IPS DF 4.7 (cell line): ENCODE measurements around the gene MUC6.

ENCODE experiments used
- DNase-seq: peaks from one replicate; pipeline ENCODE4 v3.0.0-alpha.2; 2013; ENCODE audit warnings: low spot score; ENCODE audit errors: extremely low read depth

The MUC6 gene

DNA sequence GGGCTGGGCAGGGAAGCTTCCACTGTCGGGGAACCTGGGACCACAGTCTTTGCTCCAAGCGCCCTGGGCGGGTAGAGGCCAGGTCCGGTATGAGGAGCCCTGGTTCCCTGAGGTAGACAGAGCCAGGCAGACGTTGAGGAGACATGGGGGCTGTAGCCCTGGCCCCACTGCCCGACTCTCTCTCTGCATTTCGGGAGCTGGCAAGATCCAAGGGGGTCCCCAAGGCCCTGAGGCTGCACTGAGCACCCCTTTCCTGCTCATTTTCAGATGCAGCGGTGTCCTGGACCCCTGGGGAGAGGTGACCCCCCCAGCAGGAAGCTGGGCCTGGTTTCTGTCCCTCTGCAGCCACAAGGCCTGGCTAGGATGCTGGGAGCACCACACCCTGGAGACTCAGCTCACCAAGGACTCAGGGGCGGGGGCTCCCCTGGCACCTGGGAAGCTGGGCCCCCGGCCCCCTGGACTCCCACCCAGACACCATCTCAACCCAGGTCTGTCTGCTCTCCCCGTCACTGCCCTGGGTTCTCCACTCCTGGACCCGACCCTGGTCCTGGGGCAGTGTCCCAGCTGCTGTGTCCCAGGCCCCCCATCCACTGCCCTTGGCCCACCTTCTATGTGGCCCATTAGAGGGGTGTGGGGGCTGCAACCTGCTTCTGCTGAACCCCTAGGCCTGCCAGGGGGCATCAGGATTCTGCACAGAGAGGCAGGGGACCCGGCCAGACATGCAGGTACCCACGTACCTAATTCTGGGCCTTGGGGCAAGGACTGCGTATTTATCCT lies 15.0 kb upstream of the MUC6 start:
- DNase-seq: no peak

DNA sequence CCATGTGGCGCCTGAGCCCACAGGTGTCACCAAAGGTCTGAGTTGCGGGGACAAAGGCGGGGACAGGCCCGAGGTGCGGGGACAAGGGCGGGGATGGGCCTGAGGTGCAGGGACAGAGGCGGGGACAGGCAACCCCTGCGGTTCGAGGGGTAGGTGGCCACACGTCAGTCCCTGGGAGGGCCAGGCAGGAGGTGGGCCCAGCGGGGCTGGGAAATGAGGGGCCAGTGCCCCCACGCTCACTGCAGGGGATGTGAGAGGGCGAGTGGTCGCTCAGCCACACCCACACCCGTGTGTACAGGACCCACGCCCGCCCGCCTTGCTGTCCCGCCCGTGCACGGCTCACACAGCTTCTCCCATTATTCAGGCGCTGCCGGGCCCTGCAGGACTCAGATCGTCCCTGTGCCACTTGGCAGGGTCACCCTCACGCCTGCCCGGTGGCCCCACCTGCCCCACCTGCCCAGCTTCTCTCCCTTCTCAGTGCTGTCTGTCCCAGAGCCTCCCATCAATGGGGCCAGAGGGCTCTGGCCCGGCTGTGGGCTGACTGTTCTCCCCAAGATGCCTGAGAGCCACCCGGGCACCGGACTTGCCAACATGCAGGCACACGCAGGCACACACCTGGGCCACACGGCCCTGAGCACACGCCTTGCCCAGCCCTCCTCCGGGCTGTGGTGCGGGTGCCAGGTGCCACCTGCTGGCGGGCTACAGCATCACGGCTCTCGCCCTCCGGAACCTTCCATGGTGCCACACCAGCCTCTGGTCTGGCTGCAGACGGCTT lies 14.2 kb upstream of the MUC6 start:
- DNase-seq: peak; percentile 38

DNA sequence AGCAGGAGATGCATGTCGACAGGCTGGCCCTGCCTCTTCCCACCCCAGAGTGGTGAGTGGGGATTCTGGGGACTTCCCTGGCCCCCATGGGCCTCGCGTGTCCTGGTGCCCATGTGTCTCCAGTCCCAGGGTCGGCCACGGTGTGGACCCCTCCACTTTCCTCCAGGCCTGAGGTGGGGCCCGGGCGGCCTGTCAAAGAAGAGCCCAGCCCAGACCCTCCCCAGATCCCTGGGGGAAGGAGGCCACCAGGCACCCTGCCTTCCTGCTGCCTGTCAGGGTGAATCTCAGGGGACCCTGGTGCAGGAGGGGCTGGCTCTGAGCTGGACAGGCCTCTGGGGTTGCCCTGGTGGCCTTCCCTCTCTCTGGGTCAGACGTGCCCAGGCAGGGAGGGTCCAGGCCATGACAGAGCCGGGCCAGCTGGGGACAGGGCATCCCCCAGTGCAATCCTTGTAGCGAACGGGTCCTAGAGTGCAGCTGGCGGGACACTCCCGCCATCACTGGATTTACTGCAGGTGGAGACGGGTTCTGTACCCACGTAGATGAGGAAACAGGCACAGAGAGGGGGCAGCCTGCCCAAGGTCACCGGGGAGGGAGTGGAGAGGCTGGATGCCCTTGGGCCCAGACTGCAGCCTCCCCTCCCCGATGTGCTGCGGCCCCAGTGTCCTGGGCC lies 13.5 kb upstream of the MUC6 start:
- DNase-seq: no peak

GRCh38 chr11:1049431-1049891 lies 12.9 kb upstream of the MUC6 start:
- DNase-seq: no peak

DNA sequence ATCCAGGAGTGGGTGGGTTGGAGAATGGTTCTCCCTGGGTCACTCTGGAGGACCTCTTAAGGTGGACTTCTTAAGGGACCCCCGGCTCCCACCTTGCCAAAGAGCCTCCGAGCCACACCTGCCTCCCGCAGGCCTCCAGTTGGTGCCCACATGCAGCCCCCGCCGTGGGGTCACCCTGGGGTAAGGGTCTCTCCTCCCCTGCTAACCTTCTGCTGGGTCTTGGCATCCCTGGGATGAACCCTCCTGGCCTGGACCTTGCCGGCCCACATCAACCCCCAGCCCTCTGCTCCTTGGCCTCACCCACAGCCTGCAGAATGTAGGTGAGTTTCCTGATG lies 12.5 kb upstream of the MUC6 start:
- DNase-seq: no peak

- no peak for DNase-seq
These were observed 12.0 kb upstream of the MUC6 start for GRCh38 chr11:1048375-1049070.

DNA sequence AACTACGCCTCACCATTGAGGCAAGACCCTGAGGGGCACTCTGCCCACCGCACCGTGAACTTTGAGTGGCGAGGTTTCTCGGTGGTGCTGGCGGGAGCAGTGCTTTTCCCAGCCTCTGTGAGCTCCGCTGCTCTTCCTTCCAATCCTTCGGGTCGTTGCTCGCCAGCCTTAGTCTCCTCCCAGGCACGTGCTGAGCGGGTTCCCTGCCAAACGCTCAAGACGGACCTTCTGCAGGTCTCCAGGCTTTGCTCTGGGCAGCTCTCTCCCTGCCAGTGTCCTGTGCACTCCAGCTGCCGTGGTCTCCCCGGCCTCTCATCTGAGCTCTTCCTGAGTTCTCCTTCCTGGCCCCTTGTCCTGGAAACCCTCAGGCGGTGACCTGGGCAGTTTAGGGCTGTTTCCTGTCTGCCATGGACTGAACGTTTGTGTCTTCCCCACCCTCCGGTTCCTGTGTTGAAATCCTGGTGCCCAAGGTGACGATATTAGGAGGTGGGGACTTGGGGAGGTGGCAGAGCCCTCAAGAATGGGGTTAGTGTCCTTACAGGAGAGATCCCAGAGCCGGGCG lies 11.2 kb upstream of the MUC6 start:
- DNase-seq: no peak

- no peak for DNase-seq
These were observed 7.6 kb upstream of the MUC6 start for GRCh38 chr11:1044160-1044559.

DNA sequence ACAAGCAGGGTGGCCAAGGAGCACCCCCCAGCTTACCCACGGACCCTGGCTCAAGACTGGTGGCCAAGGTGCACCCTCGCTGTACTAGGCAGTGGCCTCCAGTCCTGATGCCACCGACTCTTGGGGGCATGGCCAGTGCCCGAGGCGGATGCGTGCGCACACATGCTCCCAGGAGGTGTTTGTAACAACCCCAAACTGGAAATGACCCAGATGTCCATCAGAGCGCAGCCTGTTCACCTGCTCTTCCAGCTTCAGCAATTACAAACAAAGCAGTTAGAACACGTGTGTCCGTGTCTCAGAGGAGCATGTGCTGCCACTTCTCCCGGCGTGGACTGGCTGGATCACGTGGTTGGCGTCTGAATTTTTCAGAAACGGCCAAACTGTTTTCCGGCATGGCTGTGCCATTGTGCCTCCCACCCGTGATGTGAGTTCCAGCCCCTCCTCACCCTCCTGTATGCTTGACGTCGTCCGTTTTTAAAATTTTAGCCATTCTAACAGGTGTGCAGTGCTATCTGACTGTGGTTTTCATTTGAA lies 7.1 kb upstream of the MUC6 start:
- no peak for DNase-seq

DNA sequence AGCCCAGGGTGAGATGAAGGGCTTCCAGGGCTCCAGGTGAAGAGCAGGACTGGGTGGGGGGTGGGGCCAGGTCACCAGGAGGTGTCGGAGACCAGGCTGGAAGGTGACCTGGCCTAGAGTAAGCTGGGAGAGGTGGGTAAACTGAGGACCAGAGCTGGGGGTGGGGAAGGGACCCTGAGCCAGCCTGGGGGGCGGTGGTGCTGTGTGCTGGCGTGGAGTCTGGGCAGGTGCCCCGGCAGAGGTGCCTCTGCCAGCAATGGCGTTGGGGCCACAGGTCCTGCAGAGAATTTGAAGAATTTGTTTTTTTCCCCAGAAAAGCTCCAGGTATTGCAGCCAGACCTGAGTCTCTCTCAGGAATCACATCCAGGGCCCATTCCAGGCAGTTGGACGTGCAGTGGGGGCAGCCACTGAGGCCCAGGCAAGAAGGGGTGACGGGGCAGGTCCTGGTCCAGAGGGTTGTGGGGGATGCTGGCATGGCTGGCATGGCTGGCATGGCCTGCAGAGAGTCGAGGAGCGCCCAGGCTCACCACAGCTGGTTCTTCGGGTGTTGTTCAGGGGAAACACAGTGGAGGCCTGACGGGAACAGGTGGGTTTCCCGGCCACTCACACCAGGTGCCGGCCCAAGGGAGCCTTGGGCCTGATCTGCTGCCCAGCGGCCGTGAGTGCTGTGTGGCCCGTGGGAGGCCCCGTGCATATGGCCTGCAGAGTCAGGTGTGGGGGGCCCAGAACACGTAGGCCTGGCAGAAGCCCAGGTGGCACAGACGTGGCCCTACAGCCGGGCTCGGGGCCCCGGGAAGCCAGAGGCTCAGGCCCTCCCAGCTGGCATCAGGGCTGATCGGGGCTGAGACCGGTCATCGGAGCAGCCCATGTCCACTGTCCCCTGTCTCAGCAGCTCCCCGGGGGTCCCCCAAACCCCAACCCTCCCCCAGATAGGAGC lies 6.4 kb upstream of the MUC6 start:
- DNase-seq: no peak

- DNase-seq: no peak
These were observed 5.6 kb upstream of the MUC6 start for GRCh38 chr11:1041936-1042608.

DNA sequence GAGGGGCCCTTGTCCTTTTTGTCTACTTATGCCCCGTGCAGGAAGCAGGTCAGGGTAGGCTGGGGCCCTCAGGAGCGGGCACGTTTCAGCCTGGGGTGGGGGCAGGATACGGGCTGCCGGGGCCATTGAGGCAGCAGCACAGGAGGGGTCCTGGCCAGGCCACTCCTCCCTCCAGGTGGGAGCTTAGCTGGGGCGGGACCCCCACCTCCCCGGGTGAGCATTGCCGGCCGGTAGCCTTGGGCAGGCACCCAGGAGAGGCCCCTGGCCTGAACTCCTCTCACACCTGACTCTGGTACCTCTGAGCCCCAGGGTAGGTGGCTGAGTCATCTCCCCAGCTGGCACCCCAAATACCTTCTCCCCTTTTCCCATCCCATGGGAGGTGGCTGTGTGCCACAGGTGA lies 5.0 kb upstream of the MUC6 start:
- no peak for DNase-seq

- no peak for DNase-seq
These were observed 4.6 kb upstream of the MUC6 start for GRCh38 chr11:1041149-1041467.

- no peak for DNase-seq
These were observed 4.1 kb upstream of the MUC6 start for GRCh38 chr11:1040428-1041148.

DNA sequence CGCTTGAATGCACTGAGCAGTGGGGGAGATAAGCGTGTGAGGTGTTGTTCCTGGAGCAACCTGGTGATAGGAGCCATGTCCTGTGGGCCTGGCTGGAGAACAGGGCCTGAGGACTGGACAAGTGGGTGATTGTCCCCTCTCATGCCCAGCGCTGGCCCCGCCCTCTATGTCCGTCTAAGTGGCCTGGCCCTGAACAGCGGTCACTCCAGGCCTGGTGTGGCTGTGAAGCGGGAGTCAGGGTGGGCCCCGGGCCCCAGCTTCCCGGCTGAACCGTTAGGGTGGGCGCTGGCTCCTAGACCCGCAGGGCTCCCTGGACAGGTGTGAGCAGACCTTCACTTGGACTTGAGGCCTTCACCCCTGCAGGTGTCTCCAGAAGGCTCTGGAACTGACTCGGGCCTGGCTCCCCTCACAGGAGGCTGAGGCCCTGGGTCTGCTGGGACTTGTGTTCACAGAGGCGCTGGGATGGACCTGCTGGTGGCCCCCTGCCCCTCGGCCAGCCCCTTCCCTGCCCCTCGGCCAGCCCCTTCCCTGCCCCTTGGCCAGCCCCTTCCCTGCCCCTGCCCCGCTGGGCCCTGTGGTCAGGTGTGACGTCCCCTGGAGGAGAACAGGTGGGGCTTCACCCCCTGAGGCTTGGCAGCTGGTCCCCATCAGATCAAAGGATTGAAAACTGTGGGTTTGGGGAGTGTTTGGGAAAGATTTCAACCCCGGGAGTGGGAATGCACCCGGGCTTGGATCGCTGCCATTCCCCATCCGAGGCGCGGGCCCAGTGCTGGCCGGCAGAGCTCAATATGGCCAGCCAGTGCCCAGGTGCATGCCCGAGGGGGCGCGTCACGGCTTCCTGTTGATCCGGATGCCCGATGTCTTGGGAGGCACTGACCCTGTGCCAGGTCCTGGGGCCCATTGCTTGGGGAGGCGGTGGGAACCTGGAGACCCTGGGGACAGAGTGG lies 3.2 kb upstream of the MUC6 start:
- no peak for DNase-seq

DNA sequence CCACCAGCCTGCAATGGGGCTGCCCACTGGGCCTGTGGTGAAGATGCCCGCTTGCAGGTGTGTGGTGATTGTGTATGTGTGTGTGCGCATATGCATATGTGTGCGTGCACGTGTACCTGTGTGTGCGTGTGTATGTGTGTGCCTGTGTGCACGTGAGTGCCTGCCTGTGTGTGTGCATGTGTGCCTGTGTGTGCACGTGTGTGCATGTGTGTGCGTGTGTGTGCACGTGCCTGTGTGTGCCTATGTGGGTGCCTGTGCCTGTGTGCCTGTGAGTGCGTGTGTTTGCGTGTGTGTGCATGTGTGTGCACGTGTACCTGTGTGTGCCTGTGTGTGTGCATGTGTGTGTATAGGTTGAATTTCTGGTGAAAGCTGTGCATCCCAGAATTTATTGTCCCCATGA lies 2.4 kb upstream of the MUC6 start:
- no peak for DNase-seq

DNA sequence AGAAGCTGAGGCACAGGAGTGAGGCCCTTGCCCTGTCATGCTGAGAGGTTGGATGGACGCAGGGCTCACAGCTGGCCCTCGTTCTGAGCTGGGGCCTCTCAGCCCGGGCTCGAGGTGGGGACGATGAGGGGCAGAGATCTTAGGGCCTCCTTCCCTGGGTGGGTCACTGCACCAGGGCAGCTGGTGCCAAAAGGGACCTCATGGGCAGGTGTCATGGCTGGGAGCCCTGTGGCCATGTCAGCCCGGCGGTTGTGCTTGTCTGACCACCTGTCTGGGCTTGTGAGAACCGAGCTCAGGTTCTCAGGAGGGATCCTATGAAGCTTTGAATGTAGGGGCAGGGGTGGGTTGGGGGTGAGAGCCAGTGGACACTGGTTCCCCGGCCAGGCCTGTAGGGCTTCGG lies 1.8 kb upstream of the MUC6 start:
- DNase-seq: no peak

DNA sequence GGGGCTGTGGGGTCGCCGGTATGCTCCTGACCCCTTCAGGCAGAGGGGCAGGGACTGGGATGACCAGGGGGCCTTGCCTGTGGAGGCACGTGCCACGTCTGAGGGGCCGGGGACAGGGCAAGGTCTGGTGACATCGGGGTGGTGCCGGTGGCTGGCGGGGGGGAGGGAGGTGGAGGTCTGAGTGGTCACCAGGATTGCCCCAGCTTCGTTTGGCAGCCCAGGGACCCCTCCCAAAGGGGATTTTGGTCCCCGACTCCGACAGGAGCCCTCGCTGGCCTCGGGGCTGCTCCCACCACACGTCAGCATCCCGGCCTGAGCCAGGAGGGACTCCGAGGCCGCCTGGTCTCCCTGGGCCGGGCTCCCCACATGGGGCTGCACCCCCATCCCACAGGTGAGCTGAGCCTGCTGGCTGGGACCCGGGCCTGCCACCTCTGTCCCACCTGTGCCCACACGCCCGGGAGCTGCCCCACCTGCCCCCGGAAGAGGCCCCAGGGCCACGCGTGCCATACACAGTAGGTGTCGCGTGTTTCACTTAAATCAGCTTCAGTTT lies 1.1 kb upstream of the MUC6 start:
- no peak for DNase-seq
